Thoracic aorta (tissue), 2 donors: Measurements from ENCODE around the gene MEGF11. TPM values are rescaled to one million over a fixed set of nuclear protein-coding genes. Genes with fewer than 3 reads are reported as not detected.

ENCODE experiments used
- ATAC-seq: fragments of 150-250 bp; one replicate; pipeline ENCODE4 v1.8.0; 2017; ENCODE audit warnings: low read depth; ENCODE audit not compliant: insufficient number of reproducible peaks, low FRiP score
- DNase-seq: peaks from one replicate; pipeline ENCODE4 v3.0.0-alpha.2; 2020; ENCODE audit warnings: low spot score
- H3K27ac ChIP-seq, 2 donors: fragments of 200-600 bp; sonication (generic); 1 replicate in 1 of 2; 2 replicates in 1 of 2; pipeline ENCODE4 v1.5.1; 2016; ENCODE audit warnings: mild to moderate bottlenecking in 2 of 2, moderate library complexity in 2 of 2
- H3K27me3 ChIP-seq: fragments of 200-600 bp; sonication (generic); replicated peaks from 2 replicates; pipeline ENCODE4 v1.6.0; 2016; ENCODE audit warnings: mild to moderate bottlenecking; ENCODE audit not compliant: insufficient read depth
- H3K36me3 ChIP-seq: fragments of 200-600 bp; sonication (generic); one replicate; pipeline ENCODE4 v1.5.1; 2016
- H3K4me1 ChIP-seq, 2 donors: fragments of 200-600 bp; sonication (generic); 1 replicate in 1 of 2; 2 replicates in 1 of 2; pipeline versions ENCODE4 v1.5.1 to v1.6.0; 2016; ENCODE audit warnings: low read depth in 2 of 2, mild to moderate bottlenecking in 1 of 2; ENCODE audit not compliant: control insufficient read depth in 1 of 2
- H3K4me3 ChIP-seq: fragments of 200-600 bp; sonication (generic); 2 replicates; pipeline ENCODE4 v1.5.1; 2016; ENCODE audit warnings: mild to moderate bottlenecking
- H3K9me3 ChIP-seq: fragments of 200-600 bp; sonication (generic); 2 replicates; pipeline ENCODE4 v1.5.1; 2016
- total RNA-seq, 2 donors: library from RNA; depleted of rRNA; stranded (reverse); fragments of >200 nt; gene quantifications; one replicate each; pipeline versions ENCODE4 v1.1.0 to v1.2.3, GENCODE V29; 2016
- TF ChIP-seq, protein P1 (sequence below): fragments of 200-600 bp; sonication (generic); IDR thresholded peaks from one replicate; pipeline ENCODE4 v1.5.1; 2019; ENCODE audit warnings: antibody characterized with exemption

Gene MEGF11
- total RNA-seq, 2 donors from 2014 or later = not detected

DNA sequence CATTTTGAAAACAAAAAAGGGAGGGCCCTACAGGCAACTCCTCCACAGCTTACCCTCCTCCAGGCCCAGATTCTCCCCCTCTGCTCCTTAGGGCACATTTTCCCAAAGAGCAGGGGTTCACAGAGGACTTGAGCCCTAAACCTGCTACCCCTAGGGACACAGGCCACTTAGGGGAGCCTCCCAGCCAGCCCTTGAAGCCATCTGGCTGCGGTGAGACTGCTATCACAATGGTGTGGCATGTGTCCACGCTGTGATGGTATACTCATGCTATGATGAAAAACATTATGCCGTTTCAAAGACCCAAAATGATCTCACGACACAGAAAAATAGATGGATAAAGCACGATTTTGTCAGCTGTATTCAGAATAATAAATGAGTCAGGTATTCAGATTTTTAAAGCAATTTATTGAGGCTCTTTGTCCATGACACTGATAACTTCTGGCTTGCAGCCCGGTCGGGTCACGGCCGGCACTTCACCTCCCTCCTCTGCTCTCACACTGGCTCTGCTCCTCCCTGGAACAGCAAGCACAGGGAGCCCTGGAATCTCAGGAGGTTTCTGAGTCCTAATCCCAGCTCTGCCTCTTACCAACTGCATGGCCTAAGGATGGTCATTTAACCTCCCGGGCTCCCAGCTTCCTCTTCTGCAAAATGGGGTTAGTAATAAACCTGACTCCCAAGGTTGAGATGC lies 115.3 kb downstream of the MEGF11 start:
- Histone ChIP-seq H3K36me3 (no peaks in the 10 kb centered on the region), H3K27me3 (no peaks in the 10 kb centered on the region), H3K4me1 (no peaks in the 10 kb centered on the region), H3K4me3 (no peak overlapping the region), H3K27ac (no peak overlapping the region), H3K9me3 (no peaks in the 10 kb centered on the region)
- DNase-seq = no peak
- no peak for ATAC-seq
- TF ChIP-seq, protein P1, sequence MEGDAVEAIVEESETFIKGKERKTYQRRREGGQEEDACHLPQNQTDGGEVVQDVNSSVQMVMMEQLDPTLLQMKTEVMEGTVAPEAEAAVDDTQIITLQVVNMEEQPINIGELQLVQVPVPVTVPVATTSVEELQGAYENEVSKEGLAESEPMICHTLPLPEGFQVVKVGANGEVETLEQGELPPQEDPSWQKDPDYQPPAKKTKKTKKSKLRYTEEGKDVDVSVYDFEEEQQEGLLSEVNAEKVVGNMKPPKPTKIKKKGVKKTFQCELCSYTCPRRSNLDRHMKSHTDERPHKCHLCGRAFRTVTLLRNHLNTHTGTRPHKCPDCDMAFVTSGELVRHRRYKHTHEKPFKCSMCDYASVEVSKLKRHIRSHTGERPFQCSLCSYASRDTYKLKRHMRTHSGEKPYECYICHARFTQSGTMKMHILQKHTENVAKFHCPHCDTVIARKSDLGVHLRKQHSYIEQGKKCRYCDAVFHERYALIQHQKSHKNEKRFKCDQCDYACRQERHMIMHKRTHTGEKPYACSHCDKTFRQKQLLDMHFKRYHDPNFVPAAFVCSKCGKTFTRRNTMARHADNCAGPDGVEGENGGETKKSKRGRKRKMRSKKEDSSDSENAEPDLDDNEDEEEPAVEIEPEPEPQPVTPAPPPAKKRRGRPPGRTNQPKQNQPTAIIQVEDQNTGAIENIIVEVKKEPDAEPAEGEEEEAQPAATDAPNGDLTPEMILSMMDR = no peak

DNA sequence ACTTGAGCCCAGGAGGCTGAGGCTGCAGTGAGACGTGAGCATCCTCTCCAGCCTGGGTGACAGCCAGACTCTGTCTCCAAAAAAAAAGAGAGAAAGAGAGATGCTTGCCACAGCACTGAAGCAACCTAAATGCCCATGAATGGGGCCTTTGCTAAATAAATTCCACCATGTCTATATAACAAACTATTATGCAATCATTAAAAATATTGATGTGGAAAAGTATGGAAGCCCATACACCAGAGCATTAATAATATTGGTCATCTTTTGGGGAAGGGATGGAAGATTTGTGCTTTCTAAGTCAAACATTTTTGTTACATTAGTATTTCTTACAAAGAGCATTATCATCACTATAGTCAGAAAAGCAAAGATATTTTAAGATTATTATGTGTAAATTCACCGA lies 116.6 kb downstream of the MEGF11 start:
- ATAC-seq = no peak
- no peak overlapping the region for H3K4me3 ChIP-seq
- no peaks in the 10 kb centered on the region for H3K4me1 ChIP-seq
- H3K9me3 ChIP-seq = no peaks in the 10 kb centered on the region
- no peaks in the 10 kb centered on the region for H3K36me3 ChIP-seq
- no peak for DNase-seq
- H3K27me3 ChIP-seq = no peaks in the 10 kb centered on the region
- no peak overlapping the region for H3K27ac ChIP-seq
- TF ChIP-seq, protein P1 = no peak

DNA sequence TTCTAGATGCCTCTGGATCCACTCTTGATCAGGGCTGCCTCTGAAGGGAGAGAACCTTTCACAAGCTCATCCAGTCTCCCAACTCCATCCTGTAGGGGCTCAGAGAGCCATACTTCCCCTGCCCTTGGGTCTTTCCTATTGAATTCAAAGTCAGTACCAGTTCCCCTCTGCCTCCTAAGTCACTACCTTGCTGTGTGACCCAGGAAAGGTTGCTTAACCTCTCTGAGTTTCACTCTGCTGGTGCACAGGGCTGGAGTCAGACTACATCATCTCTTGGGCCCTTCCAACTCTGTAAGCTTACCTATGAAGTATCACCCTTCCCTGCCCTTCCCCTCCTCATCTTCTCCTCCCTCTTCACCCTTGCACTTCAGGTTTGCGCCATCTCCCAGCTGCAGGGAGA lies 117.9 kb downstream of the MEGF11 start:
- ATAC-seq = no peak
- DNase-seq = no peak
- Histone ChIP-seq H3K27ac (no peak overlapping the region), H3K4me1 (no peaks in the 10 kb centered on the region), H3K36me3 (no peaks in the 10 kb centered on the region), H3K9me3 (no peaks in the 10 kb centered on the region), H3K27me3 (no peaks in the 10 kb centered on the region), H3K4me3 (no peak overlapping the region)
- TF ChIP-seq, protein P1 = no peak

DNA sequence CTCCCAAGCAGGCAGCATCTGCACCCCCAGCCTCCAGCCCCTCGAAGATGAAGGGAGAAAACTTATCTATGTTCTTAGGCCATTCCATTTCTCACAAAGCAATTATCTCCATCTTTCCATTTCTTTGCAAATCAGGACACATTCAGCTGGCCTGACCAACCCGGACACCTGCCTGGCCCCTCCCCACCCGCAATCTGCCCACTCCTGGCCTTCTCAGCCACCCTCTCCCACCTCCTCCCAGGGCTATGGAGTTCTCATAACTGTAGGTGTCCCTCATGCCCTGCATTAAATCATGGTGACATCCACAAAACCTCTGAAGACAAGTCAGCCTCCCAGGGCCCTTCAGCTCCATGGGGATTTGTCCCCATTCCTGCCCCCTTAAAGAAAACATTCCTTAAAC lies 119.3 kb downstream of the MEGF11 start:
- Histone ChIP-seq H3K4me3 (no peak overlapping the region), H3K27ac (no peak overlapping the region), H3K27me3 (no peaks in the 10 kb centered on the region), H3K36me3 (no peaks in the 10 kb centered on the region), H3K9me3 (no peaks in the 10 kb centered on the region), H3K4me1 (no peaks in the 10 kb centered on the region)
- TF ChIP-seq, protein P1 = no peak
- DNase-seq = no peak
- no peak for ATAC-seq

DNA sequence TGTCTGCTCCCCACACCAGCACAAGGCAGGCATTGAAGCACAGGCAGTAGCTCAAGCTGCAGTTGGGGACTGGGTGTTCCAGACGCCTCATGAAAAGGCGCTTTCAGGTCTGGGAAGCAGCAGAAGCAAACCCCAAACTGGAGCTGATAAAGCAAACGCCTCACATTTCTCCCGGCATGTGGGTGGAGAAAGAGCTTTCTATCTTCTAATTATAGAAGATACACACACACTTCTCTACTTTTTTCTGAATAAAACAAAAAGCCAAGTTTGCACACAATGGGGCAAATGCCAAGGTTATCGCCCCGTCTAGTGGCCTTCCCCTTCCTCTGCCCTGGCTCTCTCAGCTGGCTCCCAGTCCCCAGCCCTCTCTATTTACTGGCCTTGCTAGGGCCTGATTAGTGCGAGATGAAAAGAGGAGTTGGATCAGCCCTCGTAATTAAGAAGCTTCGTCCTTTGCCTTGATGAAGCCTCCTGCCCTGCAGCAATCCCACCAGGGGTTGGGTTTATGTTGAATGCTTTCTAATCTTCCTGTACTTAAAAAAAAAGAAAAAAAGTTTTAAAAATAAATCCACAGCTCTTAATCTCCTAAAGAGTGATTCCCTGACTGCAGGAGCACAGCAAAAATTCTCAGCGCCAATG lies 120.2 kb downstream of the MEGF11 start:
- ATAC-seq (no peak), DNase-seq (no peak)
- Histone ChIP-seq H3K27me3 (no peaks in the 10 kb centered on the region), H3K36me3 (no peaks in the 10 kb centered on the region), H3K27ac (no peak overlapping the region), H3K4me1 (no peaks in the 10 kb centered on the region), H3K4me3 (no peak overlapping the region), H3K9me3 (no peaks in the 10 kb centered on the region)
- TF ChIP-seq, protein P1 = no peak
